SK-N-SH treated with all-trans-retinoic acid at 6 μM for 48 hours (cell line): ENCODE measurements around the gene PLEKHG3.

Source experiments
- ATAC-seq: fragments of 200-7000 bp; cut with Tn5 transposase; 3 replicates; pipeline ENCODE4 v1.9.1; 2020; ENCODE audit warnings: mild to moderate bottlenecking, moderate library complexity
- ARNTL ChIP-seq: fragments of 450-650 bp; formaldehyde crosslinking; IDR thresholded peaks from 2 replicates; pipeline ENCODE4 v1.5.0; 2020; ENCODE audit warnings: low read depth, mild to moderate bottlenecking, moderate library complexity, borderline replicate concordance
- BACH2 ChIP-seq: fragments of 250-450 bp; sonication (Bioruptor Pico); IDR thresholded peaks from 2 replicates; pipeline ENCODE4 v1.9.0; 2021; ENCODE audit warnings: mild to moderate bottlenecking, borderline replicate concordance
- GLIS3 ChIP-seq: fragments of 250-450 bp; sonication (Bioruptor Pico); IDR thresholded peaks from 2 replicates; pipeline ENCODE4 v1.5.0; 2020; ENCODE audit warnings: mild to moderate bottlenecking, moderate library complexity
- ISL1 ChIP-seq: fragments of 250-450 bp; sonication (Bioruptor Pico); IDR thresholded peaks from 2 replicates; pipeline ENCODE4 v2.1.2; 2022; ENCODE audit warnings: mild to moderate bottlenecking, moderate library complexity
- OSR1 ChIP-seq: fragments of 250-450 bp; sonication (Bioruptor Pico); IDR thresholded peaks from 2 replicates; pipeline ENCODE4 v1.8.0; 2022; ENCODE audit warnings: moderate library complexity, mild to moderate bottlenecking, inconsistent platforms
- PATZ1 ChIP-seq: fragments of 250-450 bp; sonication (Bioruptor Pico); IDR thresholded peaks from 2 replicates; pipeline ENCODE4 v1.8.0; 2020; ENCODE audit warnings: mild to moderate bottlenecking, moderate library complexity, borderline replicate concordance
- POU6F1 ChIP-seq: fragments of 250-450 bp; sonication (Bioruptor Pico); IDR thresholded peaks from 2 replicates; pipeline ENCODE4 v1.8.0; 2021; ENCODE audit warnings: low read depth, mild to moderate bottlenecking, moderate library complexity, borderline replicate concordance
- PPARA ChIP-seq: fragments of 250-450 bp; sonication (Bioruptor Pico); IDR thresholded peaks from 2 replicates; pipeline ENCODE4 v1.5.0; 2020; ENCODE audit warnings: mild to moderate bottlenecking, borderline replicate concordance
- RARB ChIP-seq: fragments of 250-450 bp; sonication (Bioruptor Pico); IDR thresholded peaks from 2 replicates; pipeline ENCODE4 v1.8.0; 2021; ENCODE audit warnings: mild to moderate bottlenecking, moderate library complexity
- SNAI2 ChIP-seq: fragments of 250-450 bp; sonication (Bioruptor Pico); IDR thresholded peaks from 2 replicates; pipeline ENCODE4 v1.5.0; 2020; ENCODE audit warnings: mild to moderate bottlenecking, moderate library complexity
- TCF4 ChIP-seq: fragments of 250-450 bp; sonication (Bioruptor Pico); IDR thresholded peaks from 2 replicates; pipeline ENCODE4 v1.8.0; 2021; ENCODE audit warnings: mild to moderate bottlenecking, moderate library complexity, borderline replicate concordance
- TOX ChIP-seq: fragments of 250-450 bp; sonication (Bioruptor Pico); IDR thresholded peaks from 2 replicates; pipeline ENCODE4 v1.8.0; 2021; ENCODE audit warnings: mild to moderate bottlenecking, moderate library complexity, borderline replicate concordance
- TSHZ2 ChIP-seq: fragments of 250-450 bp; sonication (Bioruptor Pico); IDR thresholded peaks from 2 replicates; pipeline ENCODE4 v1.5.0; 2020; ENCODE audit warnings: mild to moderate bottlenecking, moderate library complexity
- ZC3H10 ChIP-seq: fragments of 250-450 bp; sonication (Bioruptor Pico); IDR thresholded peaks from 2 replicates; pipeline ENCODE4 v1.5.1; 2021; ENCODE audit warnings: mild to moderate bottlenecking, moderate library complexity
- ZFP3 ChIP-seq: fragments of 250-450 bp; sonication (Bioruptor Pico); IDR thresholded peaks from 2 replicates; pipeline ENCODE4 v1.5.0; 2020; ENCODE audit warnings: mild to moderate bottlenecking, moderate library complexity
- ZFP30 ChIP-seq: fragments of 450-650 bp; formaldehyde crosslinking; IDR thresholded peaks from 2 replicates; pipeline ENCODE4 v1.5.0; 2022; ENCODE audit warnings: mild to moderate bottlenecking, moderate library complexity
- ZNF565 ChIP-seq: fragments of 450-650 bp; formaldehyde crosslinking; conservative IDR thresholded peaks from 2 replicates; pipeline ENCODE4 v1.5.0; 2020; ENCODE audit warnings: low read depth, mild to moderate bottlenecking, moderate library complexity
- ZNF70 ChIP-seq: fragments of 450-650 bp; formaldehyde crosslinking; IDR thresholded peaks from 2 replicates; pipeline ENCODE4 v1.5.0; 2020; ENCODE audit warnings: mild to moderate bottlenecking, moderate library complexity
- ZNF8 ChIP-seq: fragments of 450-650 bp; formaldehyde crosslinking; IDR thresholded peaks from 2 replicates; pipeline ENCODE4 v1.5.0; 2020; ENCODE audit warnings: mild to moderate bottlenecking, moderate library complexity

PLEKHG3 gene

GRCh38 chr14:64766430-64767151 is 62.4 kb downstream of the PLEKHG3 start:
- no peak for ATAC-seq
- no peak for TF ChIP-seq TCF4 (CRISPR knock-in tag)
- 0 out of 2 replicates have a peak, but pooled peaks have one; percentile 23 for TF ChIP-seq ZNF70 (CRISPR knock-in tag)

GRCh38 chr14:64767215-64767964 is 63.2 kb downstream of the PLEKHG3 start:
- TF ChIP-seq BACH2 (CRISPR knock-in tag) (no peak), RARB (CRISPR knock-in tag) (no peak), ZNF70 (CRISPR knock-in tag) (no peak), GLIS3 (CRISPR knock-in tag) (no peak), SNAI2 (CRISPR knock-in tag) (no peak), ISL1 (CRISPR knock-in tag) (no peak), ZC3H10 (no peak), ZFP30 (CRISPR knock-in tag) (no peak), ZNF565 (CRISPR knock-in tag) (no peak), PATZ1 (no peak), PPARA (CRISPR knock-in tag) (no peak), POU6F1 (CRISPR knock-in tag) (no peak), ZFP3 (CRISPR knock-in tag) (no peak), TCF4 (CRISPR knock-in tag) (no peak), TOX (no peak), ZNF8 (CRISPR knock-in tag) (no peak), OSR1 (CRISPR knock-in tag) (no peak)
- no peak for ATAC-seq

- no peak for ATAC-seq
These were observed 64.3 kb downstream of the PLEKHG3 start for GRCh38 chr14:64768401-64769095.

More at GRCh38 chr14:64768401-64769095, 64.3 kb downstream of the PLEKHG3 start:
- no peak for TF ChIP-seq ARNTL (CRISPR knock-in tag)
- TF ChIP-seq TSHZ2: no peak
